Upper lobe of left lung (tissue), 6 donors: ENCODE results near the gene ELF4. TPM values are rescaled to one million over a fixed set of nuclear protein-coding genes. Genes with fewer than 3 reads are reported as not detected.

Experiments used
- ATAC-seq, 2 donors: fragments of 200-7000 bp; cut with Tn5 transposase; one replicate each; pipeline ENCODE4 v1.9.1; 2022; ENCODE audit warnings: mild to moderate bottlenecking in 2 of 2, moderate library complexity in 2 of 2; ENCODE audit not compliant: low FRiP score in 2 of 2
- DNase-seq, 2 donors: peaks; one replicate each; pipeline ENCODE4 v3.0.0-alpha.2; 2019 to 2020
- H3K27ac ChIP-seq, 4 donors: fragments of 200-600 bp; sonication (generic); one replicate each; pipeline ENCODE4 v1.5.1; 2016 to 2019
- H3K27me3 ChIP-seq, 4 donors: fragments of 200-600 bp; sonication (generic); one replicate each; pipeline ENCODE4 v1.5.1; 2017 to 2019
- H3K36me3 ChIP-seq, 4 donors: fragments of 200-600 bp; sonication (generic); one replicate each; pipeline ENCODE4 v1.5.1; 2016 to 2019
- H3K4me1 ChIP-seq, 4 donors: fragments of 200-600 bp; sonication (generic); one replicate each; pipeline ENCODE4 v1.5.1; 2018 to 2019
- H3K4me3 ChIP-seq, 4 donors: fragments of 200-600 bp; sonication (generic); one replicate each; pipeline ENCODE4 v1.5.1; 2017 to 2019; ENCODE audit warnings: mild to moderate bottlenecking in 2 of 4, moderate library complexity in 1 of 4
- H3K9me3 ChIP-seq, 4 donors: fragments of 200-600 bp; sonication (generic); one replicate each; pipeline ENCODE4 v1.5.1; 2018 to 2019
- CTCF ChIP-seq, 6 experiments: fragments of 450-650 bp in 4 of 6; fragments of 200-600 bp in 2 of 6; sonication (generic) in 2 of 6; IDR thresholded peaks; one replicate each; pipeline ENCODE4 v1.5.1; 2016 to 2019; ENCODE audit warnings: antibody characterized with exemption in 6 of 6
- EP300 ChIP-seq, 4 donors: sonication (generic); formaldehyde crosslinking; IDR thresholded peaks; one replicate each; pipeline ENCODE4 v1.5.1; 2017; ENCODE audit warnings: antibody characterized with exemption in 4 of 4, control low read depth in 2 of 4
- POLR2A ChIP-seq, 4 donors: fragments of 450-650 bp; IDR thresholded peaks; one replicate each; pipeline ENCODE4 v1.5.1; 2016 to 2017; ENCODE audit warnings: antibody characterized with exemption in 4 of 4, mild to moderate bottlenecking in 2 of 4
- POLR2AphosphoS5 ChIP-seq, 2 donors: sonication (generic); formaldehyde crosslinking; IDR thresholded peaks; one replicate each; pipeline ENCODE4 v1.5.1; 2017; ENCODE audit warnings: antibody characterized with exemption in 2 of 2
- WGBS, 2 donors: methylation state at CpG; one replicate each; pipeline ENCODE4 v1.1.5; 2017 to 2018; 5-methylcytosine and 5-hydroxymethylcytosine counted together
- total RNA-seq, 6 donors: library from RNA; depleted of rRNA in 4 of 6; stranded (reverse); fragments of >200 nt in 4 of 6; gene quantifications; one replicate each; pipeline versions ENCODE4 v1.1.0 to v1.2.1, GENCODE V29; 2016 to 2021
- donor health status: DM: no; HTN: no; CAD: no; lungs with moderate emphysema.
- donor health status: DM: no; HTN: yes; CAD: no; lungs with severe emphysema.

ELF4 gene
- total RNA-seq, 6 donors from 2014 or later: 13.6 to 31.0 (median 21.9) TPM

DNA sequence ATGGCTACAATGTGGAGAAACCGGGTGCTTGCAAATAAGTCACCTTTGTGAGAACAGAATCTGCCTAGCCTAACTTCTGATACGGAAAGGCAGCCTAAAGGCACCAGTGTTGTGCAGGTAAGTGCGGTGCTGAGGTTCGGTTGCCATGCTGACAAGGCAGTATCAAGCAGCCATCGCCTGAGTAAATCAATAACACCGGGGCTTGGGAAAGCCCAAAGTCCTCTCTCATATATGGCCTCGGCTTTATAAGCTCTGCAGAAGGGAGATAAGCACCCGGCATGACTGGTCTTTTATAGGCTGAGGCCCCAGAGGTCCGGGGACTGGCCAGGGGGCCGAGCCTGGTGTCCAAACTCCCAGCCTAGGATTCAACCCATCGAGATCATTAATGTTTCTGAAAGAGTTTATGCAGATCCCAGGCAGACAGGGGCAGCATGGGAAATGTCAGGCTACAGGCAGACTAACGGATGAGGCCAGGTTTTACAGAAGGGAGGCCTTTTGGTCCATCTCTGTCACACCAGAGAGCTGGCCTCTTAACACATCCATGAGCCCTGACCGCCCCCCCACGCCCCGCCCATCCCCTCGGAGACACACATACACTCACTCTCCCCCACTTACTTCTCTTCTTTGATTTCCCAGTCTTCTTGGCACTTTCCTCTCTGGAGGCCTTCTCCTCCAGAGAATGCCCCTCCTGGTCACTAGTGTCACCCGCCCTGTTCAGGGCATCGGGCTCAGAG, 38.5 kb downstream of the ELF4 start:
- DNase-seq (no peak), ATAC-seq (no peak)
- no peak for TF ChIP-seq CTCF (IDR thresholded peaks at IDR 0.05)
- TF ChIP-seq POLR2AphosphoS5 (IDR thresholded peaks at IDR 0.05): no peak
- no peak for TF ChIP-seq POLR2A (IDR thresholded peaks at IDR 0.05)
- no peak for TF ChIP-seq EP300 (IDR thresholded peaks at IDR 0.05)
- no peak overlapping the region for H3K27ac ChIP-seq
- H3K9me3 ChIP-seq: no peaks in the 10 kb centered on the region
- H3K4me3 ChIP-seq: no peak overlapping the region
- WGBS, 2 donors: 72 to 80% methylated on average over 6 to 16 of the region's 18 CpGs
- H3K36me3 ChIP-seq: peaks cover 0 to 75% (median 30%) of the 10 kb centered on the region in 4 donors
- H3K4me1 ChIP-seq: no peaks in the 10 kb centered on the region
- no peaks in the 10 kb centered on the region for H3K27me3 ChIP-seq

DNA sequence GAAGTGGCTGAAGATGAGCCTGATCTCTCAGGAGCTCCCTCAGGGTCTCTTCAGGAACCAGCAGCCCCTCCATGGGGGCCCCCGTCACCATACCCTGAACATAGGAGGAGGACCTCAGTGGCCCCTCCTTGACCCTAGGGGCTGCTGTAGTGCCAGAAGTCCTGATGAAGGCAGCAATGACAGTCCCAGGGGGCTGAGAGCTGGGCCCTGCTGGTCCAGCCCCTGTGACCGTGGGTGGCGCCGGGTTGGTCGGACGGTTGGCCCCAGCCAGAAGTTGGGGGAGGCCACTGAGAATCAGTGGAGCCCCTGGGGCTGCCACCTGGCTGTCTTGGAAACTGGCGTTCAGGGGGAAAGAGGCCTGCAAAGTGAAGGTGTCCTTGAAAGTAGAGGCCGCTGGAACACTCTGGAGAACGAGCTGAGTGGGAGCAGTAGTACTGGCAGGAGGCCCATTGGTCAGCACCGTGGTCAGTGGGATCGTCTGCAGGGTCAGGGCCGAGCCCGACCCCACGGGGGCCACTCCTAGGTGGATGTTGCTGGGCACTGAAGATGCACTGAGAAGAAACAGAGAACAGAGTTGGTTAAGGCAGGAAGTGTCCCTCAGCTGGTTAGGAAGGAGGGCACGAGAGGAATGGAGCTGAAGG, 43.2 kb downstream of the ELF4 start:
- peaks cover 0 to 67% (median 28%) of the 10 kb centered on the region in 4 donors for H3K36me3 ChIP-seq
- no peak for ATAC-seq
- H3K4me3 ChIP-seq: no peak overlapping the region
- no peaks in the 10 kb centered on the region for H3K9me3 ChIP-seq
- H3K4me1 ChIP-seq: no peaks in the 10 kb centered on the region
- H3K27me3 ChIP-seq: no peaks in the 10 kb centered on the region
- no peak overlapping the region for H3K27ac ChIP-seq
- WGBS, 2 donors: 90% methylated on average over 9 to 15 of the region's 15 CpGs
- TF ChIP-seq EP300 (IDR thresholded peaks at IDR 0.05) (no peak), POLR2A (IDR thresholded peaks at IDR 0.05) (no peak), CTCF (IDR thresholded peaks at IDR 0.05) (no peak), POLR2AphosphoS5 (IDR thresholded peaks at IDR 0.05) (no peak)
- no peak for DNase-seq

DNA sequence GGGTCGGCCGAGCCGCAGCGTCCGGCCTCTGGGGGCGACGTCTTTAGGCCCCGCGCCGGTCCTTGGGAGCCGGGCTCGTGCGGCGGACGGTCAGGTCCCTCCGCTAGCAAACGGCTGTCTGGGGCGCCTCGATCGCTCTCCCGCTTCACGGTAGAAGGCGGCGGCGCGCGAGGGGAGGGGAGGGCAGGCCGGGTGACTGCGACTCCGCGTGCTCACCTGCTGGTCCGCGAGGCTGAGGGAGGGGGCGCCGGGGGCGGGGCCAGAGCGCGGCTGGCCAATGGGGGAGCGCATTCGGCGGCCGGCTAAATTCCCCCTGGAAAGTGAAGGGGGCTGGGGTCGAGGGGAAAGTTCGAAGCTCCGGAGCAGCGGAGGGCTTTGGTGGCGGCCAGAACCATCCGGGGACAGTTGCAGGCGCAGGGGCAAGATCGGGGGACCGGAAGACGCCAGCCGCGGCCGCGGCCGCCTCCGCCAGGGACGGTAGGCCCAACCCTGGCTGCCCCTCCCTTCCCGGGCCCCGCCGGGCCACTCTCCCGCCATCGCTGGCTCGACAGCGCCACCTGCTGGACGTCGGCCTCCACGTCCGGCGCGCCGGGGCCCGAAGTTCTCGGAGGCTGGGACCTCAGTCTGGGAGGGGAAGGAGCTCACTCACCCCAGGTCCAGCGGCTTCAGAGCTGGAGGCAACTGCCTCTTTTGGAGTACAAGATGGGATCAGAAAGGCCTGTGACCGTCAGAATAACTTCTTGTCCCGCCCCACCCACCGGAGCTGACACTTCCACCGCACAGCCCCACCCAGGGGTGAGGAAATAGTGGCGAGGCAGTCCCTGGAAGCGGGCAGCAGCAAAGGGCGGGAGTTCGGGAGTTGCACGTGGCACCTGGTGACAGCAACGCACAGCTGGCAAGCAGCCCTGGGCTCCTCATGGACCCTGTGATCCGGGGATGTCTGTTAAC, 49.9 kb downstream of the ELF4 start:
- Histone ChIP-seq H3K9me3 (no peaks in the 10 kb centered on the region), H3K27ac (peak overlapping the region; percentile 58 to 86 (median 70)), H3K4me1 (peaks cover 0 to 6% (median 2%) of the 10 kb centered on the region in 4 donors), H3K4me3 (peak overlapping the region; percentile 25 to 66 (median 51)), H3K36me3 (peaks cover 0 to 9% (median 3%) of the 10 kb centered on the region in 4 donors), H3K27me3 (no peaks in the 10 kb centered on the region)
- WGBS, 2 donors: 51% methylated on average over 75 of the region's 87 CpGs; no CpG with 5 or more reads in 1 of the 2 donors
- TF ChIP-seq CTCF (IDR thresholded peaks at IDR 0.05) (peak; percentile 87 to 95 (median 94)), POLR2A (IDR thresholded peaks at IDR 0.05) (no peak)
- ATAC-seq: peak; percentile 91 to 98
- peak; percentile 77 to 97 for DNase-seq

DNA sequence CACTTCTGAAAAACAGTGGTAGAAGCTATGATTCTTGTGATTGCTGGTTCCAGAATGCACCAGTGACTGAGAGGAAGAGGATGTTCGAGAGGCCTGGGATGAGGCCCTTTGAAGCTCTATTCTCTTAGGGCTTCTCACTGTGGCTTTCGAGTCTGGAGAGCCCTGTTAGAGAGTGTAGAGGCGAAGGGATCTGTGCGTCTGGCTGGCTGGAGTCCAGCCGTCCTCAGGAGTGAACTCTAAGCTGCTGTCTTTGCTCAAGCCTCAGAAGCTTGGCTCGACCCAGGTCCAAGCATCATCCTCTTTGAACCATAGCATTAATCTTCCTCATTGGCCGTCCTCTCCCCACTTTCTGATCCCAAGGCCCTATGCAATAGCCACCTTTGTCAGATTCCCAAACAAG, 51.6 kb downstream of the ELF4 start:
- TF ChIP-seq CTCF (IDR thresholded peaks at IDR 0.05) (no peak), POLR2A (IDR thresholded peaks at IDR 0.05) (no peak), POLR2AphosphoS5 (IDR thresholded peaks at IDR 0.05) (no peak), EP300 (IDR thresholded peaks at IDR 0.05) (no peak)
- Histone ChIP-seq H3K4me3 (no peak overlapping the region), H3K27me3 (no peaks in the 10 kb centered on the region), H3K4me1 (peaks cover 0 to 6% (median 2%) of the 10 kb centered on the region in 4 donors), H3K9me3 (no peaks in the 10 kb centered on the region), H3K36me3 (peaks cover 0 to 6% (median 3%) of the 10 kb centered on the region in 4 donors), H3K27ac (no peak overlapping the region)
- ATAC-seq (no peak), DNase-seq (no peak)
- WGBS, 2 donors: 80 to 83% methylated on average over 5 to 7 of the region's 7 CpGs
